Measurements from ENCODE around the gene CHST15. TPM values are rescaled to one million over a fixed set of nuclear protein-coding genes. Genes with fewer than 3 reads are reported as not detected.

The CHST15 gene
- total RNA-seq, 2 donors from 2014 or later: 18.5 to 21.5 TPM

- Histone ChIP-seq H3K36me3 (replicated peaks in 1 of 2; ENCODE audit: insufficient read depth in 1 of 2, low read depth in 2 of 2) (no peaks in the 10 kb centered on the region), H3K4me3 (no peak overlapping the region), H3K4me1 (peaks cover 25% of the 10 kb centered on the region), H3K27me3 (no peaks in the 10 kb centered on the region), H3K9me3 (no peaks in the 10 kb centered on the region), H3K27ac (no peak overlapping the region)
- no peak for TF ChIP-seq CTCF (IDR thresholded peaks at IDR 0.05)
- no peak for TF ChIP-seq POLR2A (IDR thresholded peaks at IDR 0.05)
- 79% methylated on average over 7 of the region's 7 CpGs for WGBS, 2 donors
- DNase-seq: no peak
- no peak for ATAC-seq
- intact Hi-C loops (cut with DNase I): no loop called here
Measured at GRCh38 chr10:124085680-124086079, 7.7 kb downstream of the CHST15 start.

DNA sequence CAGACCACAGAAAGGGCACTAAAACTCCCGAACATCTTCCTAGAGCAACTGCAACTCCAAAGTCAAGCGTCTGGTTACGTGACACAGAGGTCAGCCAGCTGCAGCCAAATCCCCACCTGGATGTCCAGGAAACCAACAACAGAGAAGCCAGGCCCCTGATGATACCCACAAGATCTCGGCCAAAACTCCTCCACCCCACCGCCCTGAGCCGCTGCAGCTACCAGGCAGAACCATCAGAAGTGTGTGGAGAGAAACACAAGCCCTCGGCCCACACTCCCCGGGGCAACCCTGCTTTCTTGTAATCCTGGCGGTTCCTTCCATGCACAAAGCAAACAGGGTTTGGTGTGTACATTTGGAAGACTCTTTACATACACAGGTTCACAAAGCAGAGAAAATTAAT lies 8.7 kb downstream of the CHST15 start:
- 66 to 80% methylated on average over 7 to 9 of the region's 9 CpGs for WGBS, 2 donors
- intact Hi-C loops (cut with DNase I): no loop called here
- Histone ChIP-seq H3K27ac (no peak overlapping the region), H3K4me3 (no peak overlapping the region), H3K27me3 (no peaks in the 10 kb centered on the region), H3K36me3 (replicated peaks in 1 of 2; ENCODE audit: insufficient read depth in 1 of 2, low read depth in 2 of 2) (no peaks in the 10 kb centered on the region), H3K4me1 (peaks cover 21% of the 10 kb centered on the region), H3K9me3 (no peaks in the 10 kb centered on the region)
- DNase-seq: no peak
- TF ChIP-seq CTCF (IDR thresholded peaks at IDR 0.05) (no peak), POLR2A (IDR thresholded peaks at IDR 0.05) (no peak)
- ATAC-seq: no peak

DNA sequence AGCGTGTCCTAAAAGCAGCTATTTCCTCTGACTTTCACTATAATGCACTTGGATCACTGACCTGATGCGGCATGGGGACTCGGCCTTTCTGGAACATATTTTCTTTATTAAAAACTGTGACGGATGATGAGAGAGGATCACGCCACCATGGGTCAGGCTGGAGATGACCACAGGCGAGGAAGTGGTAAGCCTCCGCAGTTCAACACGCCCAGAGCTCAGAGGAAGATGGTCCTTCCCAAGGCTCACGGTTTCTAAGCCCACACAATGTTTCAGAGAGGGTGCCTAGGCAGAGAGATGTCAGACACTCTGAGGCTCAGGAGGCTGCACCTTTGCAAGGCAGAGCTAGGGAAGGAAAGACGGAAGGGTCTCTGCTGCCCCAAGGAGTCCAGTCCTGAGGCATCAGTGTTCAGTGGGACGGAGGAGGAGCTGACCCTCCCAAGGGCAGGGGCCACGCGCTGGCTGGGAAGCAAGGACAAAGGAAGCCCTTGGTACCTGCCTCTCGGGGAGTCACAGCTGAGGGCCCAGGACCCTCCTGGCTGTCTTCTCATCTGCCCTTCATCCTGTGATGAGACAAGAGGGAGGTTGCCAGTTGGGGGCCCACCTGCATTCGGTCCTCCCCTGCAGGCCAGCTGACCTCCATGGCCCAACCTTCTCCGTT lies 9.5 kb downstream of the CHST15 start:
- no peak overlapping the region for H3K4me3 ChIP-seq
- H3K27me3 ChIP-seq: no peaks in the 10 kb centered on the region
- no peak for ATAC-seq
- H3K9me3 ChIP-seq: no peaks in the 10 kb centered on the region
- WGBS, 2 donors: 78% methylated on average over 10 to 16 of the region's 16 CpGs
- DNase-seq: peak in 1 of 4 donors; percentile 38
- no peak overlapping the region for H3K27ac ChIP-seq
- H3K4me1 ChIP-seq: peaks cover 12% of the 10 kb centered on the region
- intact Hi-C loops (cut with DNase I): no loop called here
- no peaks in the 10 kb centered on the region for H3K36me3 ChIP-seq (replicated peaks in 1 of 2; ENCODE audit: insufficient read depth in 1 of 2, low read depth in 2 of 2)
- TF ChIP-seq POLR2A (IDR thresholded peaks at IDR 0.05): no peak
- TF ChIP-seq CTCF (IDR thresholded peaks at IDR 0.05): no peak

- H3K27me3 ChIP-seq: no peaks in the 10 kb centered on the region
- H3K9me3 ChIP-seq: no peaks in the 10 kb centered on the region
- H3K4me3 ChIP-seq: no peak overlapping the region
- no peak for TF ChIP-seq CTCF (IDR thresholded peaks at IDR 0.05)
- TF ChIP-seq POLR2A (IDR thresholded peaks at IDR 0.05): no peak
- DNase-seq: no peak
- 75 to 77% methylated on average over 10 of the region's 10 CpGs for WGBS, 2 donors
- ATAC-seq: no peak
- H3K4me1 ChIP-seq: peaks cover 5% of the 10 kb centered on the region
- intact Hi-C loops (cut with DNase I): no loop called here
- H3K36me3 ChIP-seq (replicated peaks in 1 of 2; ENCODE audit: insufficient read depth in 1 of 2, low read depth in 2 of 2): no peaks in the 10 kb centered on the region
- H3K27ac ChIP-seq: no peak overlapping the region
Measured at GRCh38 chr10:124083047-124083739, 10.2 kb downstream of the CHST15 start.

DNA sequence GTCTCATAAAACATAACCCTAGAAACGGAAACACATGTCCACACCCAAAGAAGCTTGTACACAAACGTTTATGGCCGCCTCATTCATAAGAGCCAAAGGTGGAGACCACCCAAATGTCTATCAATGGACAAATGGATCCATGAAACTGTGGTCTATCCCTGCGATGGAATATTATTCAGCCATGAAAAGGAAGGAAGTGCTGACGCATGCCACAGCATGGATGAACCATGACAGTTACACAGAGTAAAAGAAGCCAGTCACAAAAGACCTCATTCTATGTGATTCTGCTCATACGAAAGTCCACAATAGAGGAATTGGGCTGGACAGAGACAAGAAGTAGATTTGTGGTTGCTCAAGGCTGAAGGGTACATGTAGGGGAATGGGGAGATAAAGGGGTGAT lies 10.8 kb downstream of the CHST15 start:
- WGBS, 2 donors: 78 to 81% methylated on average over 6 of the region's 6 CpGs
- no peak overlapping the region for H3K27ac ChIP-seq
- DNase-seq (no peak), ATAC-seq (no peak)
- intact Hi-C loops (cut with DNase I): no loop called here
- H3K27me3 ChIP-seq: no peaks in the 10 kb centered on the region
- H3K4me1 ChIP-seq: no peaks in the 10 kb centered on the region
- no peaks in the 10 kb centered on the region for H3K36me3 ChIP-seq (replicated peaks in 1 of 2; ENCODE audit: insufficient read depth in 1 of 2, low read depth in 2 of 2)
- no peak overlapping the region for H3K4me3 ChIP-seq
- no peaks in the 10 kb centered on the region for H3K9me3 ChIP-seq
- no peak for TF ChIP-seq CTCF (IDR thresholded peaks at IDR 0.05)
- TF ChIP-seq POLR2A (IDR thresholded peaks at IDR 0.05): no peak
